Small intestine (tissue), 7 donors: ENCODE measurements around the gene CTU2. TPM values are rescaled to one million over a fixed set of nuclear protein-coding genes. Genes with fewer than 3 reads are reported as not detected.

ENCODE experiments used
- DNase-seq, 2 donors: peaks; one replicate each; pipeline versions ENCODE4 v3.0.0 to v3.0.0-alpha.2; 2013
- FAIRE-seq: peaks from 2 replicates; lab custom pipeline; 2012; peaks lifted over from hg19 to GRCh38; lab: Jason Lieb, UNC
- H3K27ac ChIP-seq, 3 donors: one replicate each; pipeline ENCODE4 v1.5.1; 2013; ENCODE audit warnings: low read length in 2 of 3, mild to moderate bottlenecking in 2 of 3, control low read depth in 1 of 3, inconsistent platforms in 1 of 3, low read depth in 1 of 3, moderate library complexity in 1 of 3
- H3K27me3 ChIP-seq, 3 donors: one replicate each; pipeline ENCODE4 v1.6.1; 2013; ENCODE audit warnings: low read length in 3 of 3, inconsistent platforms in 1 of 3; ENCODE audit not compliant: control insufficient read depth in 3 of 3, insufficient read depth in 3 of 3
- H3K36me3 ChIP-seq, 3 donors: one replicate each; pipeline ENCODE4 v1.6.1; 2013; ENCODE audit warnings: low read length in 3 of 3, inconsistent platforms in 1 of 3, low read depth in 1 of 3, mild to moderate bottlenecking in 1 of 3, moderate library complexity in 1 of 3; ENCODE audit not compliant: control insufficient read depth in 3 of 3, insufficient read depth in 2 of 3
- H3K4me1 ChIP-seq, 3 donors: one replicate each; pipeline ENCODE4 v1.6.1; 2013; ENCODE audit warnings: low read length in 2 of 3, inconsistent platforms in 1 of 3, low read depth in 1 of 3, mild to moderate bottlenecking in 1 of 3, moderate library complexity in 1 of 3; ENCODE audit not compliant: control insufficient read depth in 3 of 3, insufficient read depth in 2 of 3
- H3K4me3 ChIP-seq, 3 donors: one replicate each; pipeline ENCODE4 v1.5.1; 2013; ENCODE audit warnings: low read length in 3 of 3, control low read depth in 1 of 3, inconsistent platforms in 1 of 3, low read depth in 1 of 3, mild to moderate bottlenecking in 1 of 3, moderate library complexity in 1 of 3
- H3K9me3 ChIP-seq, 2 donors: one replicate each; pipeline ENCODE4 v1.6.1; 2013; ENCODE audit warnings: low read depth in 1 of 2, low read length in 1 of 2; ENCODE audit not compliant: control insufficient read depth in 2 of 2, insufficient read depth in 1 of 2
- WGBS, 3 donors: extraction: QIAGEN DNeasy Blood & Tissue Kit; methylation state at CpG; one replicate each; pipeline ENCODE4 v1.1.7; 2013; 5-methylcytosine and 5-hydroxymethylcytosine counted together
- polyA plus RNA-seq, 4 donors: library from polyadenylated mRNA; stranded (reverse) in 3 of 4; unstranded in 1 of 4; fragments of 200-250 nt in 3 of 4; fragments of 120-200 nt in 1 of 4; gene quantifications; one replicate each; pipeline versions ENCODE4 v1.2.1 to v1.2.3, GENCODE V29; 2013
- donor health status: healthy with polysubstance abuse.
- donor health status: control.
- donor health status: control.
- donor health status: Bipolar disorder and iron deficiency.
- donor health status: healthy.

The CTU2 gene
- polyA plus RNA-seq, 4 donors = 7.8 to 15.0 (median 11.2) TPM

DNA sequence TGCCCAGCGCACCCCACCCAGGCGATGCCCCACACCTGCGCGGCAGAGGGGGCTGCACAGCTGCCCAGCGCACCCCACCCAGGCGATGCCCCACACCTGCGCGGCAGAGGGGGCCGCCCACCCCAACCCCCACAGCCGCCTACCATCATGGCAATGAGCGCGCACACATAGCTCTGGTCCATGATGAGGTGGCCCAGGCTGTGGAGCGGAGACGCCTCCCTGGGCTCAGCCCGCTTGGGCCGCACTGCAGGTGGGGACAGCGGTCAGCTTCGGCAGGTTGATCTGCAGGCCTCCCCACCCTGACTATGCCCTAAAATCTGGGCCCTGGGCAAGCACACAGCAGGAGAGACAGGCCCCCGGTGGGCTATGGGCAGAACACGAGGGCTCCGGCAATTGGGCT is 30.2 kb downstream of the CTU2 start:
- Histone ChIP-seq H3K27ac (no peak overlapping the region), H3K9me3 (no peaks in the 10 kb centered on the region), H3K4me1 (no peaks in the 10 kb centered on the region), H3K27me3 (no peaks in the 10 kb centered on the region), H3K36me3 (peaks cover 2 to 97% (median 19%) of the 10 kb centered on the region in 3 donors), H3K4me3 (no peak overlapping the region)
- 96 to 100% (median 99%) methylated on average over 13 to 21 of the region's 21 CpGs for WGBS, 3 donors
- DNase-seq (no peak), FAIRE-seq (no peak)

DNA sequence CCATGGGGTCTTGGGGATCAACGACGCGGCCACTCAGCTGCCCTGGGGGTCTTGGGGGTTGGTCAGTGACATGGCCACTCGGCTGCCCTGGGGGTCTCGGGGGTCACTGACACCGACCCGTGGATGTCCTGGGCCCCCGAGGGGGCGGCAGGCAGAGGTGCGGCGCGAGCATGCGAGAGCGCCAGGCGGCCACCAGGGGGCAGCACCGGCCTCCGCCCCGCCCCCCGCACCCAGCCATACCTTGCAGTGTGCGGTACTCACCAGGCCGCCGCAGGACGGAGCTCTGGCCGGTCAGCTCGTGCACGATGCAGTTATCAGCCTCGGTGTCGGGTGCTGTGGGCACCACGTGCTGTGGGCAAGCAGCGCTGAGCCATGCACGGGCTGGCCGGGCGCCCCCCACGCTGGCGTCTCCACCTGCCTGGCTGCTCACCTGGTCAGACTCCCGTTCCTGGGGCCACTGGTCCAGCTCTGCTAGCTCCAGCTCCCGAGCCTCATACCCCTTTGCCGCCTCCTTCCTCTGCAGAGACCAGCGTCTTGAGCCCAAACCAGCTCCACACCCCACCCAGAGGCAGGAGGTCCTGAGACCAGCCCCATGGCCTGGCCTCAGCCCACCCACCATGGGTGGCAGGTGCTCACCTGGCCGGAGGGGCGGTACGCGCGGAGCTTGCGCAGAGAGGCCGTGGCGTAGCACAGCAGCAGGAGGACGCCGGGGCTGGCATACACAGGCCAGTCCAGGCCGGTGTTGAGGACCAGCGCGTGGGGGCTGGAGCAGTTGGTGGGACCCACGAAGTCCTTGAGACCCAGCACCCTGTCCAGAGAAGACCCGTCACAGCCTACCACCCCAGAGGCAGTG is 31.2 kb downstream of the CTU2 start:
- WGBS, 3 donors = 38 to 47% (median 42%) methylated on average over 41 to 54 of the region's 54 CpGs
- FAIRE-seq (no peak), DNase-seq (peak; percentile 72 to 76)
- Histone ChIP-seq H3K4me1 (no peaks in the 10 kb centered on the region), H3K9me3 (no peaks in the 10 kb centered on the region), H3K27ac (no peak overlapping the region), H3K36me3 (peaks cover 2 to 98% (median 19%) of the 10 kb centered on the region in 3 donors), H3K27me3 (no peaks in the 10 kb centered on the region), H3K4me3 (no peak overlapping the region)

GRCh38 chr16:88738151-88739084 is 32.1 kb downstream of the CTU2 start:
- H3K36me3 ChIP-seq = peaks cover 2 to 98% (median 19%) of the 10 kb centered on the region in 3 donors
- no peaks in the 10 kb centered on the region for H3K27me3 ChIP-seq
- H3K27ac ChIP-seq = no peak overlapping the region
- DNase-seq = no peak
- FAIRE-seq = no peak
- no peak overlapping the region for H3K4me3 ChIP-seq
- H3K9me3 ChIP-seq = no peaks in the 10 kb centered on the region
- no peaks in the 10 kb centered on the region for H3K4me1 ChIP-seq
- WGBS, 3 donors = 86 to 90% (median 88%) methylated on average over 37 to 41 of the region's 41 CpGs

GRCh38 chr16:88739139-88739976 is 33.1 kb downstream of the CTU2 start:
- no peaks in the 10 kb centered on the region for H3K9me3 ChIP-seq
- no peak overlapping the region for H3K4me3 ChIP-seq
- no peaks in the 10 kb centered on the region for H3K27me3 ChIP-seq
- peaks cover 0 to 7% (median 0%) of the 10 kb centered on the region in 3 donors for H3K4me1 ChIP-seq
- FAIRE-seq (no peak), DNase-seq (no peak)
- 80 to 91% (median 89%) methylated on average over 17 to 22 of the region's 22 CpGs for WGBS, 3 donors
- H3K27ac ChIP-seq = no peak overlapping the region
- peaks cover 0 to 93% (median 11%) of the 10 kb centered on the region in 3 donors for H3K36me3 ChIP-seq

DNA sequence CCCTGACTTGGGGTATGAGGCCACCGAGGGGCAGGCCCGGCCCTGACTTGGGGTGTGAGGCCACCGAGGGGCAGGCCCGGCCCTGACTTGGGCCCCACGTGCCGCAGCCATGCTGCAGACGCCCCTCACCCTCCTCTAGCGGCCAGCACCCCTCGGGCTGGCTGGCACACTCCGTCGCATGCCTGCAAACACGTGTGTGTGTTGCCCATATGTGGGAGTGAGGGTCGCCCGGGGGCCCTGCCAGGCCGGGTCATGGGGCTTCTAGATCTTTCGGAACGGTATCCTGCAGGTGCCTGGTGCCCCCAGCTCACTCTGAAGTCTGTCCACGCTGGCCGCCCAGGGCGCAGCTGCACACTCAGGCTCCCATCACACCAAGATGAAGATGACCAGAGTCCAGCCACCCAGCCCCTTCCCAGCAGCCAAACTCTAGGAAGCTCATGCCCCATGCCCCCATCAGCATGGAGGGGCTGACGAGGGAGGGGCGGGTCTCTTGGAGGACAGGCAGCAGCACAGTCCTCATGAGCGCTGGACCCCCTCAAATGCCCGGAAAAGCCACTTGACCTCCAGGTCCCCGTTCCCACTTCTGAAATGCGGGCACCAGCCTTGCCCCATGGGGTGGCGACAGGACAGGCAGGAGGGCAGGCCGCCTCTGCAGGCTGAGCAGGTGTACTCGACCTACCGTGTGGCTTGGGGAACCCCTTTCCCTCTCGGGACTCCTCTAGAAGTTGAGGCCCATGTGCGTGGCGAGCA is 33.8 kb downstream of the CTU2 start:
- Histone ChIP-seq H3K27ac (no peak overlapping the region), H3K9me3 (no peaks in the 10 kb centered on the region), H3K27me3 (no peaks in the 10 kb centered on the region), H3K4me1 (peaks cover 0 to 14% (median 0%) of the 10 kb centered on the region in 3 donors), H3K36me3 (peaks cover 0 to 89% (median 7%) of the 10 kb centered on the region in 3 donors), H3K4me3 (no peak overlapping the region)
- no peak for FAIRE-seq
- DNase-seq = no peak
- WGBS, 3 donors = 91 to 93% (median 92%) methylated on average over 31 to 33 of the region's 33 CpGs

- 92 to 94% (median 92%) methylated on average over 12 of the region's 12 CpGs for WGBS, 3 donors
- peaks cover 0 to 83% (median 7%) of the 10 kb centered on the region in 3 donors for H3K36me3 ChIP-seq
- FAIRE-seq = no peak
Measured at GRCh38 chr16:88740727-88741055, 34.4 kb downstream of the CTU2 start.

DNA sequence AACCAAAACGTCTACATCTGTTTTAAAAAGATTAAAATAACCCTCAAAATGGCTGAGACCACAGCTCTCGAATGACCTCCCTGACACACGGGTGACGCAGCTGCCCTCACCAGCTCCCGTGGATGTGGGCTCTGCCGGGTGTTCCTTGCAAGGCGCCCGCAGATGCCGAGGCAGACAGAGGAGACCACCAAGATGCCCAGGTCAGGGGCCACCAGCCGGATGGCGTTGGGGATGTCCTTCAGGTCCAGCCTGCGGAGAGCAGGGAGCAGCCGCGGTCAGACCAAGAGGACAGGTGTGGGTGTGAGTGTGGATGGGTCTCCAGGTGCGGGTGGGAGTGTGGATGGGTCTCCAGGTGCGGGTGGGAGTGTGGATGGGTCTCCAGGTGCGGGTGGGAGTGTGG is 35.1 kb downstream of the CTU2 start:
- Histone ChIP-seq H3K36me3 (peaks cover 0 to 78% (median 7%) of the 10 kb centered on the region in 3 donors), H3K27me3 (no peaks in the 10 kb centered on the region), H3K4me1 (peaks cover 0 to 17% (median 0%) of the 10 kb centered on the region in 3 donors), H3K27ac (no peak overlapping the region), H3K4me3 (no peak overlapping the region), H3K9me3 (no peaks in the 10 kb centered on the region)
- 93 to 94% (median 93%) methylated on average over 16 to 17 of the region's 17 CpGs for WGBS, 3 donors
- DNase-seq (no peak), FAIRE-seq (no peak)

More at GRCh38 chr16:88740727-88741055, 34.4 kb downstream of the CTU2 start:
- no peaks in the 10 kb centered on the region for H3K9me3 ChIP-seq
- H3K27ac ChIP-seq = no peak overlapping the region
- no peak for DNase-seq
- peaks cover 0 to 17% (median 0%) of the 10 kb centered on the region in 3 donors for H3K4me1 ChIP-seq
- no peaks in the 10 kb centered on the region for H3K27me3 ChIP-seq
- H3K4me3 ChIP-seq = no peak overlapping the region
